ENCODE results near the gene CDK11B. TPM values are rescaled to one million over a fixed set of nuclear protein-coding genes. Genes with fewer than 3 reads are reported as not detected.

CDK11B gene
- total RNA-seq, 1 donor from 2014 or later, result 16.5 TPM

DNA sequence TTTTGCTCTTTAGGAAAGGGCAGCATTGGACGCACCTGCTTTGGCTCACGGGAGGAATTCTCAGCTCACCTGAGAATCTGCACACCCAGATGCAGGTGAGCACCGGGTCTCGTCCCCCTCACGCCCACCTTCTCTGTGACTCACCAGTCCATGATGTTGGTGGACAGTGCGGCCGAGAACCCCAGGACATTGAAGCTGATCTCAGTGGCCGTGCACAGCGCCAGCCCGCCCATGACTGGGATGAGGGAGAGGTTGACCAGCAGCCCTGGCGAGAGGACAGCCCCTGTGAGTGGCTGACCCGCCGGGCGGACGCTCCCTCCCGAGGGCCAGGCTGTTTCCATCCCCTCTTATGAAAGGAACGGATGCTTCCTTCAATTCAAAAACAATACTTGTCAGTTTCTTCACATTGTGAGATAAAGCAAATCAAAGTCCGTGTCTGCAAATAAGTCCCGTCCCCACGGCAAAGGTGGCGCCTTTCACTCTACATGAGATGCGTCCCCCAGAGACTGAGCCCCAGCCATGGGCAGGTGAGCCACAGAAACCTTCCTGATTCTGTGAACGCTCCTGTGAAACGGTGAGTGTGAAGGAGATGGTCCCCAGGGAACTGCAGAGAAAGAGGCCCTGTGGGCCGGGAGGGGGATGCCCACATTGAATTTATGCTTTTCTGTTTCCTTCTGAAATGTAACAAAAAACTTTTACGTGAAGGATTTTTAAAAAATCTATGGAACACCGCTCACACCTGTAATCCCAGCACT lies 12.7 kb upstream of the CDK11B start:
- no peak for TF ChIP-seq POLR2A (IDR thresholded peaks at IDR 0.05)
- no peak for TF ChIP-seq POLR2AphosphoS5 (IDR thresholded peaks at IDR 0.05; ENCODE audit: insufficient read depth in 1 of 2, low read depth in 1 of 2)
- TF ChIP-seq, protein P1, sequence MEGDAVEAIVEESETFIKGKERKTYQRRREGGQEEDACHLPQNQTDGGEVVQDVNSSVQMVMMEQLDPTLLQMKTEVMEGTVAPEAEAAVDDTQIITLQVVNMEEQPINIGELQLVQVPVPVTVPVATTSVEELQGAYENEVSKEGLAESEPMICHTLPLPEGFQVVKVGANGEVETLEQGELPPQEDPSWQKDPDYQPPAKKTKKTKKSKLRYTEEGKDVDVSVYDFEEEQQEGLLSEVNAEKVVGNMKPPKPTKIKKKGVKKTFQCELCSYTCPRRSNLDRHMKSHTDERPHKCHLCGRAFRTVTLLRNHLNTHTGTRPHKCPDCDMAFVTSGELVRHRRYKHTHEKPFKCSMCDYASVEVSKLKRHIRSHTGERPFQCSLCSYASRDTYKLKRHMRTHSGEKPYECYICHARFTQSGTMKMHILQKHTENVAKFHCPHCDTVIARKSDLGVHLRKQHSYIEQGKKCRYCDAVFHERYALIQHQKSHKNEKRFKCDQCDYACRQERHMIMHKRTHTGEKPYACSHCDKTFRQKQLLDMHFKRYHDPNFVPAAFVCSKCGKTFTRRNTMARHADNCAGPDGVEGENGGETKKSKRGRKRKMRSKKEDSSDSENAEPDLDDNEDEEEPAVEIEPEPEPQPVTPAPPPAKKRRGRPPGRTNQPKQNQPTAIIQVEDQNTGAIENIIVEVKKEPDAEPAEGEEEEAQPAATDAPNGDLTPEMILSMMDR (IDR thresholded peaks at IDR 0.05), result no peak
- no peak overlapping the region for H3K27ac ChIP-seq
- intact Hi-C loops (cut with DNase I), result no loop called here
- no peak for DNase-seq (ENCODE audit: extremely low spot score in 2 of 2)
- H3K4me1 ChIP-seq, result no peaks in the 10 kb centered on the region
- H3K36me3 ChIP-seq, result peaks cover 0 to 68% of the 10 kb centered on the region in 2 donors
- H3K27me3 ChIP-seq, result no peaks in the 10 kb centered on the region
- no peak overlapping the region for H3K4me3 ChIP-seq
- no peaks in the 10 kb centered on the region for H3K9me3 ChIP-seq

DNA sequence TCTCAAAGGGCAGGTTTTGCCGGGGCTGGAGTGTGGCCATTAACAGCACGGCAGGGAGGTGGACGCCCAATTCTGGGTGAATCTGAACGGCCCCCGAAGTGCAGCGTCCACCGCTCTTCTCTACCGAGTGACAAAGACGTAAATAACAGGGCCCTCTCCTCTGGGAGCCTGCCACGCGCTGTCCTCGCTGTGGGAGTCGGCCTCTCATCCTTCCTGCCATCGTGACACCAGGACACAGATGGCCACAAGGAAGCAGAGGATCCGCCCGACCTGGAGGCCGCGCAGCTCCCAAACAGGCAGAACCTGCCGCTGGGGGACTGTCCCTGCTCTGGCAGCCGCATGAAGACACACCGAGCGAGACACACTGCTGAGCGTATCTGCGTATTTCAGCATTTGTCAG lies 12.1 kb upstream of the CDK11B start:
- Histone ChIP-seq H3K4me3 (no peak overlapping the region), H3K9me3 (no peaks in the 10 kb centered on the region), H3K36me3 (peaks cover 0 to 74% of the 10 kb centered on the region in 2 donors), H3K4me1 (no peaks in the 10 kb centered on the region), H3K27me3 (no peaks in the 10 kb centered on the region), H3K27ac (no peak overlapping the region)
- intact Hi-C loops (cut with DNase I), result no loop called here
- TF ChIP-seq POLR2AphosphoS5 (IDR thresholded peaks at IDR 0.05; ENCODE audit: insufficient read depth in 1 of 2, low read depth in 1 of 2), result no peak
- TF ChIP-seq, protein P1 (IDR thresholded peaks at IDR 0.05), result no peak
- TF ChIP-seq POLR2A (IDR thresholded peaks at IDR 0.05), result no peak
- DNase-seq (ENCODE audit: extremely low spot score in 2 of 2), result no peak

DNA sequence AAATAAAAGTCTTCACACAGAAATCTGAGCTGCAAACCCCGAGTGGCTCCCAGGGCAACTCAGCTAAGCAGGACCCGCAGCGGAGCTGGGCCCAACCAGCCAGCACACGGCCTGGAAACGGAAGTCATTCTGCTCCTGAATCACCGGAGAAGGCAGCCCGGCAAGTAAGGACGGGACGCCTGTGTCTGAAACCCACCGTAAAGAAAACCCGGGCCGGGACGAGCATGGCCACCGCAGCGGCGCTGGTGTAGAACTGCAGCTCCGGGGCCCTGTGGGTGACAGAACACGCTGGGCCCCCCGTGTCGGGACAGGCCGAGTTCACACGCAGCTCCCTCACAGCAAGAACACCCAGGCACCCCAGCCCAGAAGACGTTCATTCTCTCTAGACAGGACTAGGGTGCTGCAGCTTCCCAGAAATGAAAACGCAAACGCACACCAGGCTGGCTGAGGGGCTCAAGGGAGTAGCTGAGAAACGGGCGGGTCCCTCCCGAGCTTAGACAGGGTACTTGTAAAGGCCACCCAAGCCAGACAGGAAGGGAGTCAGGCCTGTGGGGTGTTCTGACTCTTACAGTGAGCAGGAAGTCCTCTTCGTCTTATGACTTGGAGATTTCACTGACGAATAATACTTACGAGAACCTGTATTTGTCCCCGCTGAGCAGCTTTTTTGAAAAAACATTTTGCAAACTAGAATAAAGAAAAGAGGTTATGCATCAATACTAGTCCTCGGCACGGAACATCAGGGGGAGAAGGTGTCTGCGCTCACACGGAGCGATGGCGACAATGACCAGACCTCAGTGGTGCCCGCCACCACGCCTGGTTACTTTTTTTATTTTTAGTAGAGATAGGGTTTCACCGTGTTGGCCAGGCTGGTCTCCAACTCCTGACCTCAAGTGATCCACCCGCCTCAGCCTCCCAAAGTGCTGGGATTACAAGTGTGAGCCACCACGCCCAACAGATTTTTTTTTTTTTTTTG lies 10.9 kb upstream of the CDK11B start:
- peaks cover 0 to 80% of the 10 kb centered on the region in 2 donors for H3K36me3 ChIP-seq
- TF ChIP-seq POLR2A (IDR thresholded peaks at IDR 0.05) (no peak), POLR2AphosphoS5 (IDR thresholded peaks at IDR 0.05; ENCODE audit: insufficient read depth in 1 of 2, low read depth in 1 of 2) (no peak)
- TF ChIP-seq, protein P1 (IDR thresholded peaks at IDR 0.05), result no peak
- no peaks in the 10 kb centered on the region for H3K4me1 ChIP-seq
- no peak overlapping the region for H3K27ac ChIP-seq
- DNase-seq (ENCODE audit: extremely low spot score in 2 of 2), result no peak
- H3K9me3 ChIP-seq, result no peaks in the 10 kb centered on the region
- H3K27me3 ChIP-seq, result no peaks in the 10 kb centered on the region
- intact Hi-C loops (cut with DNase I), result no loop called here
- no peak overlapping the region for H3K4me3 ChIP-seq

DNA sequence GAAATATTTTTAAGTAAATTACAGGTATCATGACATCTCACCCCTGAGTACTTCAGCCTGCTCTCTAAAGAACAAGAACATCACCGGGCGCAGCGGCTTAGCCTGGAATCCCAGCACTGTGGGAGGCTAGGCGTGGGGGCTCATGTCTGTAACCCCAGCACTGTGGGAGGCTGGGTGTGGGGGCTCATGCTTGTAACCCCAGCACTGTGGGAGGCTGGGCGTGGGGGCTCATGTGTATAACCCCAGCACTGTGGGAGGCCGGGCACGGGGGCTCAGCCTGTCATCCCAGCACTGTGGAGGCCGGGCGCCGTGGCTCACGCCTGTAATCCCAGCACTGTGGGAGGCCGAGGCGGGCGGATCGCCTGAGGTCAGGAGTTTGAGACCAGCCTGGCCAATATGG lies 7.7 kb upstream of the CDK11B start:
- Histone ChIP-seq H3K4me3 (no peak overlapping the region), H3K27me3 (no peaks in the 10 kb centered on the region), H3K9me3 (no peaks in the 10 kb centered on the region), H3K36me3 (peaks cover 0 to 63% of the 10 kb centered on the region in 2 donors), H3K27ac (no peak overlapping the region), H3K4me1 (peaks cover 9% of the 10 kb centered on the region)
- intact Hi-C loops (cut with DNase I), result no loop called here
- no peak for DNase-seq (ENCODE audit: extremely low spot score in 2 of 2)
- TF ChIP-seq POLR2AphosphoS5 (IDR thresholded peaks at IDR 0.05; ENCODE audit: insufficient read depth in 1 of 2, low read depth in 1 of 2), result no peak
- TF ChIP-seq POLR2A (IDR thresholded peaks at IDR 0.05), result no peak
- TF ChIP-seq, protein P1 (IDR thresholded peaks at IDR 0.05), result no peak

Measured in vagina (tissue), 2 donors.